Mesendoderm (in vitro differentiated cells): Measurements from ENCODE around the gene ASCL3.

Experiments used
- DNase-seq: peaks from one replicate; pipeline ENCODE4 v3.0.0; 2013
- H2AK5ac ChIP-seq: 2 replicates; pipeline ENCODE4 v1.6.1; 2013; ENCODE audit warnings: low read length, inconsistent platforms
- H2BK120ac ChIP-seq: 2 replicates; pipeline ENCODE4 v1.6.1; 2013; ENCODE audit warnings: low read depth, mild to moderate bottlenecking, low read length, moderate library complexity, mixed read lengths
- H2BK15ac ChIP-seq: replicated peaks from 2 replicates; pipeline ENCODE4 v1.6.1; 2013; ENCODE audit warnings: low read depth, mild to moderate bottlenecking, moderate library complexity
- H2BK5ac ChIP-seq: 2 replicates; pipeline ENCODE4 v1.6.1; 2013; ENCODE audit warnings: low read length, inconsistent platforms
- H3K18ac ChIP-seq: 2 replicates; pipeline ENCODE4 v1.6.1; 2013; ENCODE audit warnings: mild to moderate bottlenecking, low read length, mixed read lengths
- H3K23ac ChIP-seq: one replicate; pipeline ENCODE4 v1.6.1; 2013; ENCODE audit warnings: low read length
- H3K27ac ChIP-seq: 2 replicates; pipeline ENCODE4 v1.5.1; 2013; ENCODE audit warnings: low read depth, mild to moderate bottlenecking, inconsistent platforms, low read length, moderate library complexity
- H3K27me3 ChIP-seq: 2 replicates; pipeline ENCODE4 v1.6.1; 2013; ENCODE audit warnings: low read length, control low read depth, mild to moderate bottlenecking, inconsistent platforms; ENCODE audit not compliant: insufficient read depth, poor library complexity
- H3K36me3 ChIP-seq: 2 replicates; pipeline ENCODE4 v1.6.1; 2013; ENCODE audit warnings: low read length, inconsistent platforms; ENCODE audit not compliant: control insufficient read depth, insufficient read depth
- H3K4ac ChIP-seq: one replicate; pipeline ENCODE4 v1.6.1; 2013; ENCODE audit warnings: low read depth, mild to moderate bottlenecking, low read length, moderate library complexity
- H3K4me1 ChIP-seq: 2 replicates; pipeline ENCODE4 v1.6.1; 2013; ENCODE audit warnings: low read depth, low read length, inconsistent platforms; ENCODE audit not compliant: control insufficient read depth
- H3K4me2 ChIP-seq: 2 replicates; pipeline ENCODE4 v1.6.1; 2013; ENCODE audit warnings: low read length
- H3K4me3 ChIP-seq: 2 replicates; pipeline ENCODE4 v1.5.1; 2013; ENCODE audit warnings: mild to moderate bottlenecking, low read length
- H3K56ac ChIP-seq: one replicate; pipeline ENCODE4 v1.6.1; 2013; ENCODE audit warnings: low read length
- H3K79me1 ChIP-seq: 2 replicates; pipeline ENCODE4 v1.6.1; 2013; ENCODE audit warnings: low read length, inconsistent platforms
- H3K79me2 ChIP-seq: 2 replicates; pipeline ENCODE4 v1.6.1; 2013; ENCODE audit warnings: mild to moderate bottlenecking, low read length; ENCODE audit not compliant: control insufficient read depth, insufficient read depth
- H3K9ac ChIP-seq: 2 replicates; pipeline ENCODE4 v1.6.1; 2013; ENCODE audit warnings: low read length, inconsistent platforms
- H4K5ac ChIP-seq: one replicate; pipeline ENCODE4 v1.6.1; 2013; ENCODE audit warnings: low read length
- H4K8ac ChIP-seq: one replicate; pipeline ENCODE4 v1.6.1; 2013; ENCODE audit warnings: low read depth, mild to moderate bottlenecking, control low read depth, low read length, moderate library complexity
- WGBS: extraction: QIAGEN DNeasy Blood & Tissue Kit; methylation state at CpG from one replicate; pipeline ENCODE4 v1.1.7; 2013; ENCODE audit warnings: low lambda C conversion rate, missing lambda C conversion rate; ENCODE audit not compliant: insufficient coverage; ENCODE audit errors: extremely low coverage; 5-methylcytosine and 5-hydroxymethylcytosine counted together

The ASCL3 gene

GRCh38 chr11:8971196-8971923, 28.5 kb upstream of the ASCL3 start:
- H3K23ac ChIP-seq = no peak overlapping the region
- H3K18ac ChIP-seq = no peak overlapping the region
- no peak overlapping the region for H2AK5ac ChIP-seq

GRCh38 chr11:8967184-8967583, 24.4 kb upstream of the ASCL3 start:
- Histone ChIP-seq H3K36me3 (no peaks in the 10 kb centered on the region), H3K18ac (no peak overlapping the region), H4K8ac (no peak overlapping the region), H3K4me1 (no peaks in the 10 kb centered on the region), H2AK5ac (no peak overlapping the region), H2BK15ac (no peak overlapping the region), H3K9ac (no peak overlapping the region), H3K23ac (no peak overlapping the region), H3K4ac (no peak overlapping the region), H3K4me3 (no peak overlapping the region), H3K79me2 (peaks cover 2% of the 10 kb centered on the region), H3K27ac (no peak overlapping the region), H2BK5ac (no peak overlapping the region), H3K79me1 (peaks cover 2% of the 10 kb centered on the region), H3K27me3 (no peaks in the 10 kb centered on the region), H4K5ac (no peak overlapping the region), H3K4me2 (no peak overlapping the region), H3K56ac (no peak overlapping the region), H2BK120ac (no peak overlapping the region)
- WGBS = no CpG with 5 or more reads among the region's 8 CpGs
- no peak for DNase-seq

More at GRCh38 chr11:8971196-8971923, 28.5 kb upstream of the ASCL3 start:
- H3K27ac ChIP-seq = no peak overlapping the region
- no peaks in the 10 kb centered on the region for H3K79me1 ChIP-seq
- H3K4me1 ChIP-seq = no peaks in the 10 kb centered on the region
- H3K4me2 ChIP-seq = no peak overlapping the region
- H2BK120ac ChIP-seq = no peak overlapping the region
- H4K8ac ChIP-seq = no peak overlapping the region
- H3K27me3 ChIP-seq = no peaks in the 10 kb centered on the region
- no peak overlapping the region for H2BK15ac ChIP-seq
- no peaks in the 10 kb centered on the region for H3K36me3 ChIP-seq
- H3K56ac ChIP-seq = no peak overlapping the region
- no peak overlapping the region for H3K9ac ChIP-seq
- no peak overlapping the region for H2BK5ac ChIP-seq
- no peaks in the 10 kb centered on the region for H3K79me2 ChIP-seq
- no peak overlapping the region for H3K4ac ChIP-seq
- no peak overlapping the region for H4K5ac ChIP-seq
- H3K4me3 ChIP-seq = no peak overlapping the region
- no CpG with 5 or more reads among the region's 2 CpGs for WGBS
- DNase-seq = no peak

GRCh38 chr11:8964324-8965320, 21.8 kb upstream of the ASCL3 start, which contains the start of gene TMEM9B:
Gene TMEM9B (minus strand): TSS chr11:8964442. CDS start chr11:8964313, 129 bp downstream.
- Histone ChIP-seq H4K5ac (no peak within 1 kb of the TSS), H3K27ac (peak within 1 kb of the TSS; percentile 57), H2BK120ac (no peak within 1 kb of the TSS), H3K4me3 (peak within 1 kb of the TSS; percentile 87), H3K56ac (peak within 1 kb of the TSS; percentile 97), H3K4me2 (peak within 1 kb of the TSS; percentile 90), H3K27me3 (no peaks in the 10 kb centered on the region), H3K4me1 (no peaks in the 10 kb centered on the region), H2BK5ac (peak within 1 kb of the TSS; percentile 47), H3K79me1 (peaks cover 2% of the 10 kb centered on the region), H3K79me2 (peaks cover 2% of the 10 kb centered on the region), H3K18ac (peak within 1 kb of the TSS; percentile 24), H3K23ac (no peak within 1 kb of the TSS), H2BK15ac (no peak within 1 kb of the TSS), H2AK5ac (no peak within 1 kb of the TSS), H3K4ac (peak within 1 kb of the TSS; percentile 1), H3K9ac (peak within 1 kb of the TSS; percentile 88), H4K8ac (no peak within 1 kb of the TSS), H3K36me3 (no peaks in the 10 kb centered on the region)
- peak; percentile 94 for DNase-seq
- WGBS = no CpG with 5 or more reads among the region's 67 CpGs

- Histone ChIP-seq H3K79me2 (peaks cover 2% of the 10 kb centered on the region), H3K79me1 (peaks cover 4% of the 10 kb centered on the region), H3K4me2 (peak overlapping the region; percentile 39), H3K27ac (peak overlapping the region; percentile 55), H3K36me3 (no peaks in the 10 kb centered on the region), H2AK5ac (no peak overlapping the region), H4K5ac (no peak overlapping the region), H4K8ac (no peak overlapping the region), H3K9ac (peak overlapping the region; percentile 88), H2BK120ac (no peak overlapping the region), H3K56ac (peak overlapping the region; percentile 97), H3K4ac (no peak overlapping the region), H2BK15ac (no peak overlapping the region), H3K4me3 (peak overlapping the region; percentile 87), H3K18ac (no peak overlapping the region), H3K4me1 (no peaks in the 10 kb centered on the region), H3K27me3 (no peaks in the 10 kb centered on the region), H2BK5ac (no peak overlapping the region), H3K23ac (no peak overlapping the region)
- DNase-seq = peak; percentile 91
- no CpG with 5 or more reads among the region's 39 CpGs for WGBS
Observed at GRCh38 chr11:8963569-8964323, 20.9 kb upstream of the ASCL3 start.

- Histone ChIP-seq H3K4me3 (no peak overlapping the region), H3K56ac (no peak overlapping the region)
Observed at GRCh38 chr11:8962841-8963240, 20.0 kb upstream of the ASCL3 start.

More at GRCh38 chr11:8962841-8963240, 20.0 kb upstream of the ASCL3 start:
- no peaks in the 10 kb centered on the region for H3K27me3 ChIP-seq
- no peak overlapping the region for H3K27ac ChIP-seq
- H3K79me1 ChIP-seq = peaks cover 4% of the 10 kb centered on the region
- peaks cover 2% of the 10 kb centered on the region for H3K79me2 ChIP-seq
- H2BK15ac ChIP-seq = no peak overlapping the region
- H2BK5ac ChIP-seq = no peak overlapping the region
- no peak overlapping the region for H3K9ac ChIP-seq
- no peaks in the 10 kb centered on the region for H3K36me3 ChIP-seq
- no peak overlapping the region for H2BK120ac ChIP-seq
- no peak overlapping the region for H3K23ac ChIP-seq
- H3K4ac ChIP-seq = no peak overlapping the region
- H3K18ac ChIP-seq = no peak overlapping the region
- H3K4me1 ChIP-seq = no peaks in the 10 kb centered on the region
- no CpG with 5 or more reads among the region's 2 CpGs for WGBS
- no peak overlapping the region for H2AK5ac ChIP-seq
- H4K8ac ChIP-seq = no peak overlapping the region
- DNase-seq = no peak
- H3K4me2 ChIP-seq = no peak overlapping the region
- no peak overlapping the region for H4K5ac ChIP-seq
